SJCRH30 (cell line): Measurements from ENCODE around the gene UNC45A. TPM values are rescaled to one million over a fixed set of nuclear protein-coding genes. Genes with fewer than 3 reads are reported as not detected.

Experiments
- DNase-seq, 2 experiments: peaks; one replicate each; pipeline ENCODE4 v3.0.0-alpha.2; 2015 to 2020
- H3K27ac ChIP-seq: fragments of 250-450 bp; sonication (Bioruptor Pico); 2 replicates; pipeline ENCODE4 v1.5.1; 2020; ENCODE audit warnings: mild to moderate bottlenecking, moderate library complexity
- H3K27me3 ChIP-seq: fragments of 250-450 bp; sonication (Bioruptor Pico); 2 replicates; pipeline ENCODE4 v1.5.1; 2020; ENCODE audit warnings: mild to moderate bottlenecking, moderate library complexity
- H3K36me3 ChIP-seq: fragments of 250-450 bp; sonication (Bioruptor Pico); 2 replicates; pipeline ENCODE4 v1.5.1; 2020; ENCODE audit warnings: mild to moderate bottlenecking, moderate library complexity
- H3K4me1 ChIP-seq: fragments of 250-450 bp; sonication (Bioruptor Pico); 2 replicates; pipeline ENCODE4 v1.5.1; 2020; ENCODE audit warnings: mild to moderate bottlenecking, moderate library complexity
- H3K4me3 ChIP-seq: fragments of 250-450 bp; sonication (Bioruptor Pico); 2 replicates; pipeline ENCODE4 v1.5.1; 2020; ENCODE audit warnings: mild to moderate bottlenecking, moderate library complexity
- H3K9me3 ChIP-seq: fragments of 250-450 bp; sonication (Bioruptor Pico); replicated peaks from 2 replicates; pipeline ENCODE4 v1.5.1; 2020; ENCODE audit warnings: mild to moderate bottlenecking, moderate library complexity
- total RNA-seq: library from RNA; depleted of rRNA; stranded (reverse); fragments of >200 nt; shearing (Covaris generic); gene quantifications from 2 replicates; pipeline ENCODE4 v1.2.3, GENCODE V29; 2014; rRNA removed

Gene UNC45A
- total RNA-seq, 1 experiment from 2014 or later = 42.4 TPM

DNA sequence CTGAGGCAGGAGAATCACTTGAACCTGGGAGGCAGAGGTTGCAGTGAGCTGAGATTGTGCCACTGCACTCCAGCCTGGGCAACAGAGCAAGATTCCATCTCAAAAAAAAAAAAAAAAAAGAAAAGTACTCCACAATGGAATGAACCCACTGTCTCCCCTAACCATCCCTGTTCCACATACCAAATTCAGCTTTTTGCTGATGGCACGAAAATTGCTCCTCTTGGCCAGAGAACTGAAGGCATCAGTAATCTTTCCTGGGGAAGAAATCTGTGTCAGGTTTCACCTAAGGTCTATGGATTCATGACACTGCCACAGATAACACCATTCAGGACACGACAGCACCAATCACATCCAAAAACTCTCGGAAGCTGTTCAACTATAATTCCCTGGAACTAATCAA lies 66.1 kb downstream of the UNC45A start:
- Histone ChIP-seq H3K27me3 (no peaks in the 10 kb centered on the region), H3K4me3 (no peak overlapping the region), H3K36me3 (peaks cover 43% of the 10 kb centered on the region), H3K9me3 (no peaks in the 10 kb centered on the region), H3K4me1 (no peaks in the 10 kb centered on the region), H3K27ac (no peak overlapping the region)
- no peak for DNase-seq

Other genes with a start within 250 kb of the UNC45A start
- gene BLM, start 217.9 kb upstream of the UNC45A start, total RNA-seq = 54.2 and 65.9 TPM in 2 replicates
- 12.0 and 12.6 TPM in 2 replicates for gene FURIN, start 66.7 kb upstream of the UNC45A start, total RNA-seq
- 0.25 and 1.1 TPM in 2 replicates for gene FES, start 50.8 kb upstream of the UNC45A start, total RNA-seq
- gene MAN2A2, start 32.0 kb upstream of the UNC45A start, total RNA-seq = 11.0 and 12.6 TPM in 2 replicates
- gene HDDC3, start 2.7 kb upstream of the UNC45A start, total RNA-seq = 4.6 and 4.7 TPM in 2 replicates
- gene RCCD1, start 19.6 kb downstream of the UNC45A start, total RNA-seq = 6.8 and 8.6 TPM in 2 replicates
- 250 and 275 TPM in 2 replicates for gene PRC1, start 59.2 kb downstream of the UNC45A start, total RNA-seq
- gene VPS33B, start 87.3 kb downstream of the UNC45A start, total RNA-seq = 7.5 and 8.6 TPM in 2 replicates
- gene SV2B, start 165.0 kb downstream of the UNC45A start, total RNA-seq = not detected in 2 replicates